PC-9 (cell line): ENCODE results near the gene KRTAP5-6.

ENCODE experiments used
- CTCF ChIP-seq: fragments of 200-600 bp; sonication (generic); conservative IDR thresholded peaks from 2 replicates; pipeline ENCODE4 v1.6.1; 2017; ENCODE audit warnings: mixed run types, antibody characterized with exemption, mild to moderate bottlenecking, moderate library complexity
- EZH2 ChIP-seq: fragments of 200-600 bp; sonication (generic); IDR thresholded peaks from 2 replicates; pipeline ENCODE4 v1.8.0; 2017; ENCODE audit warnings: antibody characterized with exemption, low read depth

- TF ChIP-seq CTCF (no peak), EZH2 (no peak)
These were observed 30.9 kb downstream of the KRTAP5-6 start for GRCh38 chr11:1727861-1728260.
